NT2/D1 (cell line): ENCODE measurements around the gene RABGAP1.

Experiments
- DNase-seq: peaks from one replicate; pipeline ENCODE4 v3.0.0-alpha.2; 2011; ENCODE audit warnings: low read depth, low spot score
- H3K27me3 ChIP-seq: 2 replicates; pipeline ENCODE4 v1.6.0; 2011; ENCODE audit warnings: mild to moderate bottlenecking; ENCODE audit not compliant: insufficient read length, insufficient read depth
- H3K36me3 ChIP-seq: 2 replicates; pipeline ENCODE4 v1.6.1; 2011; ENCODE audit warnings: mild to moderate bottlenecking, low read length, mixed read lengths; ENCODE audit not compliant: insufficient read depth, insufficient read length
- H3K4me1 ChIP-seq: 2 replicates; pipeline ENCODE4 v1.5.1; 2011; ENCODE audit not compliant: insufficient read depth, insufficient read length
- H3K4me3 ChIP-seq: 2 replicates; pipeline ENCODE4 v1.5.1; 2011; ENCODE audit warnings: low read depth; ENCODE audit not compliant: insufficient read length
- H3K9ac ChIP-seq: 2 replicates; pipeline ENCODE4 v1.6.0; 2011; ENCODE audit warnings: low read depth; ENCODE audit not compliant: insufficient read length
- H3K9me3 ChIP-seq: 2 replicates; pipeline ENCODE4 v1.5.1; 2011; ENCODE audit warnings: mild to moderate bottlenecking, low read length; ENCODE audit not compliant: insufficient read depth
- SUZ12 ChIP-seq: IDR thresholded peaks from 2 replicates; pipeline ENCODE4 v1.6.1; 2011; ENCODE audit not compliant: insufficient read length, insufficient read depth; ENCODE audit errors: extremely low read depth
- YY1 ChIP-seq: IDR thresholded peaks from 2 replicates; pipeline ENCODE4 v1.6.1; 2011; ENCODE audit not compliant: insufficient read length, insufficient read depth
- ZNF274 ChIP-seq: IDR thresholded peaks from 2 replicates; pipeline ENCODE4 v1.6.1; 2011; ENCODE audit warnings: mild to moderate bottlenecking, low read depth, low read length

Gene RABGAP1

GRCh38 chr9:123089040-123089439 lies 148.2 kb downstream of the RABGAP1 start:
- no peak for DNase-seq
- H3K36me3 ChIP-seq, result peaks cover 66% of the 10 kb centered on the region
- H3K4me3 ChIP-seq, result no peak overlapping the region
- H3K27me3 ChIP-seq, result no peaks in the 10 kb centered on the region
- H3K4me1 ChIP-seq, result no peaks in the 10 kb centered on the region
- H3K9me3 ChIP-seq, result no peaks in the 10 kb centered on the region
- H3K9ac ChIP-seq, result no peak overlapping the region
- TF ChIP-seq ZNF274 (no peak), SUZ12 (no peak), YY1 (no peak)

GRCh38 chr9:123089790-123090189 lies 149.0 kb downstream of the RABGAP1 start:
- no peak for DNase-seq
- TF ChIP-seq ZNF274 (no peak), YY1 (no peak), SUZ12 (no peak)
- Histone ChIP-seq H3K36me3 (peaks cover 65% of the 10 kb centered on the region), H3K9ac (no peak overlapping the region), H3K4me3 (no peak overlapping the region), H3K27me3 (no peaks in the 10 kb centered on the region), H3K4me1 (no peaks in the 10 kb centered on the region), H3K9me3 (no peaks in the 10 kb centered on the region)

- Histone ChIP-seq H3K9me3 (no peaks in the 10 kb centered on the region), H3K4me3 (no peak overlapping the region), H3K36me3 (peaks cover 63% of the 10 kb centered on the region), H3K4me1 (no peaks in the 10 kb centered on the region), H3K27me3 (no peaks in the 10 kb centered on the region), H3K9ac (no peak overlapping the region)
- no peak for TF ChIP-seq SUZ12
- no peak for TF ChIP-seq ZNF274
- no peak for TF ChIP-seq YY1
- no peak for DNase-seq
These were observed 149.5 kb downstream of the RABGAP1 start for GRCh38 chr9:123090198-123090896.

GRCh38 chr9:123090956-123091355 lies 150.1 kb downstream of the RABGAP1 start:
- no peak for DNase-seq
- H3K27me3 ChIP-seq, result no peaks in the 10 kb centered on the region
- H3K9ac ChIP-seq, result no peak overlapping the region
- TF ChIP-seq ZNF274, result no peak
- no peak for TF ChIP-seq YY1
- TF ChIP-seq SUZ12, result no peak
- no peaks in the 10 kb centered on the region for H3K9me3 ChIP-seq
- H3K36me3 ChIP-seq, result peaks cover 65% of the 10 kb centered on the region
- no peaks in the 10 kb centered on the region for H3K4me1 ChIP-seq
- no peak overlapping the region for H3K4me3 ChIP-seq

- no peaks in the 10 kb centered on the region for H3K9me3 ChIP-seq
- H3K9ac ChIP-seq, result no peak overlapping the region
- H3K36me3 ChIP-seq, result peaks cover 66% of the 10 kb centered on the region
- H3K4me1 ChIP-seq, result no peaks in the 10 kb centered on the region
- no peak for TF ChIP-seq YY1
- TF ChIP-seq ZNF274, result no peak
- no peak for TF ChIP-seq SUZ12
- no peak overlapping the region for H3K4me3 ChIP-seq
- no peak for DNase-seq
- no peaks in the 10 kb centered on the region for H3K27me3 ChIP-seq
These were observed 150.6 kb downstream of the RABGAP1 start for GRCh38 chr9:123091459-123091858.

- no peaks in the 10 kb centered on the region for H3K4me1 ChIP-seq
- H3K4me3 ChIP-seq, result no peak overlapping the region
- H3K36me3 ChIP-seq, result peaks cover 75% of the 10 kb centered on the region
These were observed 152.3 kb downstream of the RABGAP1 start for GRCh38 chr9:123093141-123093540.

GRCh38 chr9:123096987-123097386 lies 156.2 kb downstream of the RABGAP1 start:
- Histone ChIP-seq H3K9me3 (no peaks in the 10 kb centered on the region), H3K4me3 (no peak overlapping the region), H3K9ac (no peak overlapping the region), H3K36me3 (peaks cover 81% of the 10 kb centered on the region), H3K27me3 (no peaks in the 10 kb centered on the region), H3K4me1 (peaks cover 1% of the 10 kb centered on the region)
- no peak for DNase-seq
- TF ChIP-seq SUZ12, result no peak
- TF ChIP-seq YY1, result no peak
- TF ChIP-seq ZNF274, result no peak

More at GRCh38 chr9:123093141-123093540, 152.3 kb downstream of the RABGAP1 start:
- H3K27me3 ChIP-seq, result no peaks in the 10 kb centered on the region
- DNase-seq, result no peak
- H3K9ac ChIP-seq, result no peak overlapping the region
- no peaks in the 10 kb centered on the region for H3K9me3 ChIP-seq
- no peak for TF ChIP-seq ZNF274
- no peak for TF ChIP-seq YY1
- TF ChIP-seq SUZ12, result no peak
